Endothelial cell of umbilical vein (primary cell): ENCODE results near the gene P2RX1. TPM values are rescaled to one million over a fixed set of nuclear protein-coding genes. Genes with fewer than 3 reads are reported as not detected.

Experiments used
- BruUV-seq: library from RNA; stranded (reverse); fragments of 400-500 nt; replicated peaks from 2 replicates; lab custom pipeline; 2021; lab: Mats Ljungman, UMichigan
- CTCF ChIA-PET: fragments of 300-600, 350-600 bp; sonication (Branson Sonifier 250); formaldehyde crosslinking; loops from one replicate; lab custom pipeline; 2021; ENCODE audit warnings: antibody characterized with exemption, inconsistent platforms; lab: Charles Lee
- POLR2A ChIA-PET: fragments of 300-600, 350-600 bp; sonication (Branson Sonifier 250); formaldehyde crosslinking; loops from one replicate; lab custom pipeline; 2021; ENCODE audit warnings: antibody characterized with exemption, inconsistent platforms; lab: Charles Lee
- DNase-seq: peaks from one replicate; pipeline ENCODE4 v3.0.0-alpha.2; 2011; ENCODE audit warnings: low read depth, low spot score
- FAIRE-seq: peaks from 2 replicates; lab custom pipeline; 2011; peaks lifted over from hg19 to GRCh38; lab: Jason Lieb, UNC
- H2AFZ ChIP-seq: 2 replicates; pipeline ENCODE4 v1.6.0; 2012; ENCODE audit warnings: low read depth, low read length, control low read depth, inconsistent platforms
- H3K27ac ChIP-seq: 2 replicates; pipeline ENCODE4 v1.5.1; 2011; ENCODE audit warnings: low read depth, mild to moderate bottlenecking, control low read depth, low read length, moderate library complexity; ENCODE audit not compliant: insufficient read depth
- H3K27me3 ChIP-seq, 2 experiments: 2 replicates each; pipeline versions ENCODE4 v1.6.0 to v1.6.1; 2011; ENCODE audit warnings: low read length in 2 of 2, mixed read lengths in 1 of 2; ENCODE audit not compliant: control insufficient read depth in 2 of 2, insufficient read depth in 2 of 2
- H3K36me3 ChIP-seq, 2 experiments: 2 replicates in 1 of 2; 3 replicates in 1 of 2; pipeline ENCODE4 v1.5.1; 2011; ENCODE audit warnings: low read length in 2 of 2, mild to moderate bottlenecking in 1 of 2, moderate library complexity in 1 of 2; ENCODE audit not compliant: control insufficient read depth in 2 of 2, insufficient read depth in 2 of 2; ENCODE audit errors: extremely low read depth in 1 of 2
- H3K4me1 ChIP-seq: 3 replicates; pipeline ENCODE4 v1.5.1; 2011; ENCODE audit warnings: mild to moderate bottlenecking, low read length; ENCODE audit not compliant: control insufficient read depth, insufficient read depth; ENCODE audit errors: extremely low read depth
- H3K4me2 ChIP-seq: 2 replicates; pipeline ENCODE4 v1.6.1; 2011; ENCODE audit warnings: low read length, control low read depth, mixed read lengths; ENCODE audit not compliant: insufficient read depth
- H3K4me3 ChIP-seq, 3 experiments: fragments of 200-600 bp in 1 of 3; sonication (generic), shearing (Covaris generic) in 1 of 3; replicated peaks in 1 of 3; 2 replicates each; pipeline ENCODE4 v1.5.1; 2011 to 2016; ENCODE audit warnings: control low read depth in 3 of 3, low read length in 3 of 3, mild to moderate bottlenecking in 2 of 3, inconsistent platforms in 1 of 3, low read depth in 1 of 3, moderate library complexity in 1 of 3; ENCODE audit not compliant: insufficient read depth in 1 of 3
- H3K79me2 ChIP-seq: 2 replicates; pipeline ENCODE4 v1.6.0; 2012; ENCODE audit warnings: low read length, inconsistent platforms; ENCODE audit not compliant: control insufficient read depth, insufficient read depth
- H3K9ac ChIP-seq: replicated peaks from 2 replicates; pipeline ENCODE3; 2011; ENCODE audit warnings: low read length, control low read depth; ENCODE audit not compliant: insufficient read depth; ENCODE audit errors: extremely low read depth
- H3K9me1 ChIP-seq: replicated peaks from 3 replicates; pipeline ENCODE4 v1.6.0; 2011; ENCODE audit warnings: mild to moderate bottlenecking, low read length; ENCODE audit not compliant: control insufficient read depth, insufficient read depth; ENCODE audit errors: extremely low read depth
- H3K9me3 ChIP-seq: replicated peaks from 2 replicates; pipeline ENCODE4 v1.5.1; 2012; ENCODE audit warnings: low read length, inconsistent platforms; ENCODE audit not compliant: control insufficient read depth, insufficient read depth
- H4K20me1 ChIP-seq: replicated peaks from 2 replicates; pipeline ENCODE3; 2011; ENCODE audit warnings: mild to moderate bottlenecking, low read length; ENCODE audit not compliant: control insufficient read depth, insufficient read depth; ENCODE audit errors: extremely low read depth
- CTCF ChIP-seq, 2 donors: IDR thresholded peaks; 1 replicate in 1 of 2; 2 replicates in 1 of 2; pipeline ENCODE4 v1.5.1; 2011; ENCODE audit warnings: low read length in 2 of 2, mild to moderate bottlenecking in 2 of 2, moderate library complexity in 2 of 2, control low read depth in 1 of 2, inconsistent platforms in 1 of 2, low read depth in 1 of 2; ENCODE audit not compliant: insufficient read depth in 1 of 2; ENCODE audit errors: extremely low read depth in 1 of 2
- EZH2 ChIP-seq: IDR thresholded peaks from 2 replicates; pipeline ENCODE4 v1.6.1; 2012; ENCODE audit warnings: borderline replicate concordance, low read depth, mild to moderate bottlenecking, moderate library complexity, low read length, inconsistent platforms; ENCODE audit not compliant: severe bottlenecking
- FOS ChIP-seq: IDR thresholded peaks from 2 replicates; pipeline ENCODE4 v1.6.1; 2011; ENCODE audit warnings: mild to moderate bottlenecking, low read length, moderate library complexity, borderline replicate concordance; ENCODE audit not compliant: insufficient read depth
- GATA2 ChIP-seq: IDR thresholded peaks from 2 replicates; pipeline ENCODE4 v1.7.0; 2011; ENCODE audit warnings: low read depth, mild to moderate bottlenecking, moderate library complexity, mixed read lengths, low read length; ENCODE audit not compliant: insufficient read length, insufficient read depth
- JUN ChIP-seq: IDR thresholded peaks from 2 replicates; pipeline ENCODE4 v1.6.1; 2011; ENCODE audit warnings: borderline replicate concordance, low read depth; ENCODE audit not compliant: insufficient read length, insufficient read depth
- MAX ChIP-seq: IDR thresholded peaks from 2 replicates; pipeline ENCODE4 v1.6.1; 2011; ENCODE audit not compliant: insufficient read depth, insufficient read length
- MYC ChIP-seq: IDR thresholded peaks from one replicate; pipeline ENCODE4 v1.6.1; 2011; ENCODE audit warnings: mild to moderate bottlenecking, low read depth, low read length
- POLR2A ChIP-seq: IDR thresholded peaks from 2 replicates; pipeline ENCODE4 v1.6.1; 2012; ENCODE audit warnings: low read depth, mild to moderate bottlenecking, control low read depth, low read length
- POLR2AphosphoS5 ChIP-seq: IDR thresholded peaks from 2 replicates; pipeline ENCODE4 v1.6.1; 2012; ENCODE audit warnings: low read depth, mild to moderate bottlenecking, control low read depth, low read length, moderate library complexity; ENCODE audit not compliant: insufficient read depth
- dilution Hi-C: fragments of 300-500 bp; cut with MboI; formaldehyde crosslinking; loops from one replicate; pipeline ENCODE4 v1.15.0; 2019; ENCODE audit warnings: low sequenced_read_pairs; ENCODE audit not compliant: extremely low pct_ligation_motif_present
- intact Hi-C: fragments of 100-400 bp; cut with micrococcal nuclease; formaldehyde crosslinking; loops from one replicate; pipeline ENCODE4 v1.10.0; 2022
- polyA plus RNA-seq, 4 experiments: library from polyadenylated mRNA; depleted of rRNA in 3 of 4; stranded (reverse) in 3 of 4; unstranded in 1 of 4; fragments of >200 nt; gene quantifications; 2 replicates each; pipeline versions ENCODE4 v1.2.1 to v1.2.3, GENCODE V29; 2011 to 2012; ENCODE audit warnings: missing spikeins in 1 of 4
- total RNA-seq: library from RNA; stranded (reverse); gene quantifications from 2 replicates; pipeline ENCODE4 v1.2.3, GENCODE V29; 2021

Gene P2RX1
- total and polyA plus RNA-seq, 2 donors (not counting 3 experiments of a cell fraction or from before 2014, with no cell fraction given), result not detected

DNA sequence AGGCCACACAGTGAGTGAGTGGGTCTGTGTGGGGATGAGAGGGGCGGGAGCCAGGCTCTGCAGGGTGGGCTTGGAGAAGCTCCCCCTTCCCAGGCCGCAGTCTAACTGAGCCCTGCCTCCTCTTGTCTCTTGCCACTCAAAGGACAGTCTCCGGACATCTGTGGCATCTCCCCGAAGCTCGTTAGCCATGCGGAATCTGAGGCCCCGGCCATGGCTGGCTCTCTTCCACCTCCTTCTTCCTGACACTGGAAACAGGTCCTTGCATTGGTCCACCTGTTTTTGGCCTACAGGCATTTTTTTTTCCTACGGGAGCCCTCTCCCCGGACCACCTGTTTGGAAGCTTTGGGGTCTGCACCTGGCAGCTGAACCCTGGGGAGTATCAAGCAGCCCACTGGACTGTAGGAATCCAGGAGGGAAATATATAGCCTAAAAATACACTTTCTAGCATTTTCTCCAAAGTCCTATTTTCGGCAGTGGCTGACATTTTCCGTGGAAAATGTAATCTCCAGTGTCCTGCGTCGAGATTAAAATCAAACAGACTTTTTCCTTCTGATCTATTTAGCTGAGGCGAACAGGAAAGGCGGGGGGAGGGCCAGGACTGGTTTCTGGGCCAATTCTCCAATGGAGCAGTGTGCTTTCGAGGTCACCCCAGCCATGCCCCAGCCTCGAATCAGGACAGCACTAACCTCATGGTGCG lies 38.9 kb upstream of the P2RX1 start:
- Histone ChIP-seq H2AFZ (no peak overlapping the region), H3K27ac (no peak overlapping the region), H3K4me2 (no peak overlapping the region), H3K9me3 (no peaks in the 10 kb centered on the region), H3K4me3 (no peak overlapping the region), H3K79me2 (no peaks in the 10 kb centered on the region), H3K27me3 (no peaks in the 10 kb centered on the region), H3K9ac (no peak overlapping the region), H3K4me1 (peaks cover 5% of the 10 kb centered on the region), H4K20me1 (no peaks in the 10 kb centered on the region), H3K9me1 (no peaks in the 10 kb centered on the region), H3K36me3 (no peaks in the 10 kb centered on the region)
- intact Hi-C loops, result no loop called here
- dilution Hi-C loops, result no loop called here
- ChIA-PET POLR2A (no interaction called here), CTCF (no interaction called here)
- no peak for FAIRE-seq
- BruUV-seq, result no TSS peak
- no peak for TF ChIP-seq GATA2
- no peak for DNase-seq

DNA sequence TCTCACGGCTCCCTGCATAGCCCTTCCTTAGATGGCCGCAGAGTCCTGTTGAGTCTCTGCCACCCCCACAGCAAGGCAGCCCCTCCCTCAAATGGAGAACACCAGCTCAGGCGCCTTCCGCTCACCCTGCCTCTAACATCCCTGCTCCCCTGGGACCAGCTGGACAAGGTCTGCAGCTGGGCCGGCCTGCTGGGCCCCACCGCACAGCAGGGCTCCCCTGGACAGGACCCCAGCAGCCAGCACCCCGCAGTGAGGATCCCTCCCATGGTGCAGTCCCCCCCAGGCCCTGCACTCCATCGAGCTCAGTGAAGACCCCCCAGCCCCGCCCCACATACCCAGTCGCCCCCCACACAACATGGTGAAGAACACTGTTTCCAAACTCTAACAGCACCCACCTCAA lies 37.8 kb upstream of the P2RX1 start:
- dilution Hi-C loops, result no loop called here
- H2AFZ ChIP-seq, result no peak overlapping the region
- H3K27ac ChIP-seq, result no peak overlapping the region
- H3K27me3 ChIP-seq, result no peaks in the 10 kb centered on the region
- FAIRE-seq, result no peak
- no peak overlapping the region for H3K9ac ChIP-seq
- BruUV-seq, result no TSS peak
- intact Hi-C loops, result no loop called here
- no peaks in the 10 kb centered on the region for H3K79me2 ChIP-seq
- POLR2A ChIA-PET, result interaction anchor here (0.6 kb wide), 1 partner anchor 26 kb away, joined by 7 read pairs; no protein-coding TSS in a partner anchor
- TF ChIP-seq CTCF (IDR thresholded peaks at IDR 0.05; ENCODE audit: extremely low read depth in 1 of 2, insufficient read depth in 1 of 2, low read depth in 1 of 2, low read length in 2 of 2), result no peak
- no peak for TF ChIP-seq POLR2AphosphoS5
- no peak for TF ChIP-seq EZH2
- no peak for TF ChIP-seq FOS
- TF ChIP-seq GATA2, result no peak
- TF ChIP-seq POLR2A, result no peak
- TF ChIP-seq JUN, result no peak
- no peak for TF ChIP-seq MYC
- no peak for TF ChIP-seq MAX
- no peak for DNase-seq
- no peak overlapping the region for H3K4me3 ChIP-seq
- H3K9me1 ChIP-seq, result no peaks in the 10 kb centered on the region
- H3K9me3 ChIP-seq, result no peaks in the 10 kb centered on the region
- H4K20me1 ChIP-seq, result no peaks in the 10 kb centered on the region
- no peaks in the 10 kb centered on the region for H3K4me1 ChIP-seq
- H3K36me3 ChIP-seq, result no peaks in the 10 kb centered on the region
- no peak overlapping the region for H3K4me2 ChIP-seq
- CTCF ChIA-PET, result no interaction called here
